NCI-H1048 (cell line): ENCODE data around the gene DNAJC30.

Experiments
- DNase-seq: peaks from one replicate; lab custom pipeline; 2025; lab: John Stamatoyannopoulos, UW

Gene DNAJC30

GRCh38 chr7:73707045-73707631 lies 23.9 kb upstream of the DNAJC30 start:
- no peak for DNase-seq

- no peak for DNase-seq
Measured at GRCh38 chr7:73706126-73707044, 23.1 kb upstream of the DNAJC30 start.

GRCh38 chr7:73705551-73705920 lies 22.3 kb upstream of the DNAJC30 start:
- no peak for DNase-seq

- no peak for DNase-seq
Measured at GRCh38 chr7:73704640-73705550, 21.6 kb upstream of the DNAJC30 start.

GRCh38 chr7:73703757-73704639 lies 20.7 kb upstream of the DNAJC30 start:
- no peak for DNase-seq

GRCh38 chr7:73703225-73703624 lies 20.0 kb upstream of the DNAJC30 start:
- DNase-seq: no peak

GRCh38 chr7:73702665-73703064 lies 19.4 kb upstream of the DNAJC30 start:
- no peak for DNase-seq

- no peak for DNase-seq
Measured at GRCh38 chr7:73702226-73702625, 19.0 kb upstream of the DNAJC30 start.

- no peak for DNase-seq
Measured at GRCh38 chr7:73701357-73701995, 18.2 kb upstream of the DNAJC30 start.

GRCh38 chr7:73700581-73701134 lies 17.4 kb upstream of the DNAJC30 start:
- no peak for DNase-seq

- no peak for DNase-seq
Measured at GRCh38 chr7:73700069-73700423, 16.8 kb upstream of the DNAJC30 start.

GRCh38 chr7:73699370-73700068 lies 16.3 kb upstream of the DNAJC30 start:
- DNase-seq: no peak

- no peak for DNase-seq
Measured at GRCh38 chr7:73698410-73698809, 15.2 kb upstream of the DNAJC30 start.

- DNase-seq: no peak
Measured at GRCh38 chr7:73696372-73696771, 13.1 kb upstream of the DNAJC30 start.

- no peak for DNase-seq
Measured at GRCh38 chr7:73690646-73691045, 7.4 kb upstream of the DNAJC30 start.

- DNase-seq: no peak
Measured at GRCh38 chr7:73688288-73688687, 5.0 kb upstream of the DNAJC30 start.

- no peak for DNase-seq
Measured at GRCh38 chr7:73685311-73685710, 2.1 kb upstream of the DNAJC30 start.

GRCh38 chr7:73683788-73684693 lies 788 bp upstream of the DNAJC30 start:
- DNase-seq: no peak

- DNase-seq: no peak
Measured at GRCh38 chr7:73682745-73683055, 553 bp downstream of the DNAJC30 start.
